Natural killer cell (primary cell): Measurements from ENCODE around the gene LIFR. TPM values are rescaled to one million over a fixed set of nuclear protein-coding genes. Genes with fewer than 3 reads are reported as not detected.

ENCODE experiments used
- ATAC-seq, 3 donors: fragments of 150-1000 bp in 2 of 3; fragments of 200-7000 bp in 1 of 3; cut with Tn5 transposase; 1 replicate in 1 of 3; 2 replicates in 2 of 3; pipeline ENCODE4 v1.10.0; 2021; ENCODE audit warnings: mild to moderate bottlenecking in 2 of 3, moderate library complexity in 2 of 3
- DNase-seq, 2 donors: peaks; one replicate each; pipeline versions ENCODE4 v3.0.0 to v3.0.0-alpha.2; 2013 to 2021; ENCODE audit warnings: mixed read lengths in 1 of 2
- H3K27ac ChIP-seq: one replicate; pipeline ENCODE4 v1.5.1; 2013; ENCODE audit warnings: mild to moderate bottlenecking, low read length
- H3K27me3 ChIP-seq: one replicate; pipeline ENCODE4 v1.6.1; 2013; ENCODE audit warnings: low read length; ENCODE audit not compliant: control insufficient read depth, insufficient read depth
- H3K36me3 ChIP-seq: one replicate; pipeline ENCODE4 v1.6.1; 2013; ENCODE audit warnings: low read length; ENCODE audit not compliant: control insufficient read depth, insufficient read depth
- H3K4me1 ChIP-seq: one replicate; pipeline ENCODE4 v1.6.1; 2013; ENCODE audit warnings: low read length; ENCODE audit not compliant: control insufficient read depth, insufficient read depth
- H3K4me3 ChIP-seq: one replicate; pipeline ENCODE4 v1.5.1; 2013; ENCODE audit warnings: low read length
- H3K9me3 ChIP-seq: one replicate; pipeline ENCODE4 v1.6.1; 2013; ENCODE audit warnings: low read length; ENCODE audit not compliant: control insufficient read depth, insufficient read depth
- H3K27ac Mint-ChIP-seq, 2 donors: one replicate each; pipeline ENCODE4 v1.8.0; 2022; ENCODE audit warnings: mild to moderate bottlenecking in 2 of 2, mixed read lengths in 2 of 2, moderate library complexity in 1 of 2
- H3K27me3 Mint-ChIP-seq, 2 donors: one replicate each; pipeline ENCODE4 v1.8.0; 2022; ENCODE audit warnings: low read depth in 2 of 2, mixed read lengths in 2 of 2
- H3K36me3 Mint-ChIP-seq: one replicate; pipeline ENCODE4 v1.8.0; 2022; ENCODE audit warnings: mixed read lengths
- H3K4me1 Mint-ChIP-seq, 2 donors: one replicate each; pipeline ENCODE4 v1.8.0; 2022; ENCODE audit warnings: mixed read lengths in 2 of 2
- H3K4me3 Mint-ChIP-seq: one replicate; pipeline ENCODE4 v1.8.0; 2022; ENCODE audit warnings: mild to moderate bottlenecking, moderate library complexity, mixed read lengths
- H3K9me3 Mint-ChIP-seq, 2 donors: one replicate each; pipeline ENCODE4 v1.8.0; 2022; ENCODE audit warnings: mixed read lengths in 2 of 2
- CTCF ChIP-seq: fragments of 200-600 bp; IDR thresholded peaks from one replicate; pipeline ENCODE4 v1.8.0; 2022; ENCODE audit warnings: antibody characterized with exemption
- WGBS: methylation state at CpG from one replicate; pipeline ENCODE4 v1.1.7; 2013; ENCODE audit warnings: missing lambda C conversion rate; ENCODE audit not compliant: insufficient coverage; 5-methylcytosine and 5-hydroxymethylcytosine counted together
- intact Hi-C: fragments of 100-400 bp; cut with micrococcal nuclease; formaldehyde crosslinking; loops from one replicate; pipeline ENCODE4 v1.14.2; 2022
- total RNA-seq, 4 donors: library from RNA; stranded (reverse); fragments of 120-200 nt in 1 of 4; gene quantifications; one replicate each; pipeline versions ENCODE4 v1.2.3 to v1.2.4, GENCODE V29; 2013 to 2022

Gene LIFR
- total RNA-seq, 3 donors from 2014 or later (not counting 1 experiment from before 2014, with no cell fraction given), result not detected

GRCh38 chr5:38451074-38451725, 105.2 kb downstream of the LIFR start:
- intact Hi-C loops, result no loop called here
- no peak for DNase-seq
- Histone ChIP-seq H3K9me3 (no peaks in the 10 kb centered on the region), H3K4me1 (peaks cover 37% of the 10 kb centered on the region), H3K36me3 (no peaks in the 10 kb centered on the region), H3K27ac (no peak overlapping the region), H3K4me3 (no peak overlapping the region), H3K27me3 (peaks cover 53% of the 10 kb centered on the region)
- ATAC-seq, result no peak
- H3K27me3 Mint-ChIP-seq, result peaks cover 45 to 72% of the 10 kb centered on the region in 2 donors
- no peak for TF ChIP-seq CTCF
- H3K27ac Mint-ChIP-seq, result no peak overlapping the region
- no peak overlapping the region for H3K4me3 Mint-ChIP-seq
- H3K36me3 Mint-ChIP-seq, result peaks cover 7% of the 10 kb centered on the region
- H3K9me3 Mint-ChIP-seq, result no peaks in the 10 kb centered on the region
- WGBS, result 66% methylated on average over 9 of the region's 9 CpGs
- H3K4me1 Mint-ChIP-seq, result peaks cover 36 to 41% of the 10 kb centered on the region in 2 donors

- Mint-ChIP-seq H3K36me3 (peaks cover 7% of the 10 kb centered on the region), H3K9me3 (no peaks in the 10 kb centered on the region), H3K27me3 (peaks cover 48 to 71% of the 10 kb centered on the region in 2 donors), H3K4me1 (peaks cover 31 to 35% of the 10 kb centered on the region in 2 donors), H3K4me3 (no peak overlapping the region), H3K27ac (no peak overlapping the region)
- Histone ChIP-seq H3K36me3 (no peaks in the 10 kb centered on the region), H3K4me3 (no peak overlapping the region), H3K4me1 (peaks cover 31% of the 10 kb centered on the region), H3K9me3 (no peaks in the 10 kb centered on the region), H3K27ac (no peak overlapping the region), H3K27me3 (peaks cover 53% of the 10 kb centered on the region)
- no peak for TF ChIP-seq CTCF
- ATAC-seq (no peak), DNase-seq (no peak)
- intact Hi-C loops, result no loop called here
- WGBS, result 81% methylated on average over 6 of the region's 6 CpGs
These were observed 105.8 kb downstream of the LIFR start for GRCh38 chr5:38450627-38451026.

GRCh38 chr5:38448568-38449350, 107.7 kb downstream of the LIFR start:
- Mint-ChIP-seq H3K4me1 (peaks cover 17 to 21% of the 10 kb centered on the region in 2 donors), H3K27ac (no peak overlapping the region), H3K36me3 (peaks cover 7% of the 10 kb centered on the region), H3K9me3 (no peaks in the 10 kb centered on the region), H3K4me3 (no peak overlapping the region), H3K27me3 (peaks cover 48 to 76% of the 10 kb centered on the region in 2 donors)
- no peak for ATAC-seq
- H3K4me3 ChIP-seq, result no peak overlapping the region
- H3K27ac ChIP-seq, result no peak overlapping the region
- intact Hi-C loops, result no loop called here
- H3K4me1 ChIP-seq, result peaks cover 15% of the 10 kb centered on the region
- WGBS, result 79% methylated on average over 8 of the region's 9 CpGs
- H3K36me3 ChIP-seq, result no peaks in the 10 kb centered on the region
- no peaks in the 10 kb centered on the region for H3K9me3 ChIP-seq
- peaks cover 41% of the 10 kb centered on the region for H3K27me3 ChIP-seq
- DNase-seq, result no peak
- TF ChIP-seq CTCF, result no peak
